HG03135 (cell line): ENCODE measurements around the gene COL5A1.

Source experiments
- ATAC-seq: cut with Tn5 transposase; IDR thresholded peaks from one replicate; pipeline ENCODE4 v1.9.1; 2021; ENCODE audit warnings: mild to moderate bottlenecking, moderate library complexity; ENCODE audit not compliant: unreplicated experiment

COL5A1 gene

GRCh38 chr9:134779640-134780039 is 138.0 kb downstream of the COL5A1 start:
- ATAC-seq: no peak

- no peak for ATAC-seq
These were observed 140.1 kb downstream of the COL5A1 start for GRCh38 chr9:134781591-134782302.

GRCh38 chr9:134782921-134783698 is 141.5 kb downstream of the COL5A1 start:
- no peak for ATAC-seq

DNA sequence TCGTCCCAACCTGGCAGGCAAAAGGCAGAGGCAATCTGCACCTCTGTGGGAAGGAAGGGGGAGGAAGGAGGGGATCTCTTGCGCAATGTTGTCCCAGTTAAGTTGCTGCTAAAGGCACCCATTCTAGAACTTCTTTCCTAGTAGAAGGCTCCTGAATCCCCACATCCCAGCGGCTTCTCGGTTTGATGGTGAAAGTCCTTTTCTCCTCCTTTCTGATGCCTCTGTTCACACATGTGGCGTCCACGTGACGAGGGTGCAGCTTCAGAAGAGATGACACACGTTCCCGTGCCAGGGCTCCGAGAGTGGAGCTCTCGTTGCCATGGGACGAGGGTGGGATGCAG is 142.1 kb downstream of the COL5A1 start:
- ATAC-seq: no peak

DNA sequence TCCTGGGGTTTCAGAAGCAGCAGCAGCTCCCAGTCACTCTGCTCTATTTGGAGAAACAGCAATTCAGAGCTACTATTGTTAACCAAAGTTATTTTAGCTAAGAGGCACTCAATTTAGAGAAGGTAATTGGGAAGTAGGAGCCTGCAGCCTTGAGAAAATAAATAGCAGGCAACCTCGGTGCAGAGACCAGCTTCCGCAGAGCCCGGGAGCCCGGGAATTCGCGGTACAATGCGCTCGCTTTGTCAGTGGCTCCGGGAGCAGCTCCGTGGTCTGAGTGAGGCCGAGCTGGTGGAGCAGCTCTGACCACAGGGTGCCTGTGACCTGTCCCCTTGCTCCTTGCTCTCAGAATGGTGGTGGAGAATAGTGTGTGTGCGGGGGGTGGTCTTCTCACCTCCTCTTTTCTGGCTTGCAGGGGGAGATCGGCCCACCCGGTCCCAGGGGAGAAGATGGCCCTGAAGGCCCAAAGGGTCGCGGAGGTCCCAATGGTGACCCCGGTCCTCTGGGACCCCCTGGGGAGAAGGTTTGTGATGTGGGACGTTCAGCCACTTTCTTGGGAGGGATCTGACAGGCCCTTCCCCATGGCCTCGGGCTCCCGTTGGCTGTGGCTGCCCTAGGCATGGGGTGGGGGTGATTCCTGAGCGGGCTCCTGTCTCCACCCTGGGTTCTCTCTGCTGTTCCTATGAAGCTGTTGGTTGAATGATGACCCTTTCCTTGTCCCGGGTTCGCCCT is 143.1 kb downstream of the COL5A1 start:
- ATAC-seq: no peak

DNA sequence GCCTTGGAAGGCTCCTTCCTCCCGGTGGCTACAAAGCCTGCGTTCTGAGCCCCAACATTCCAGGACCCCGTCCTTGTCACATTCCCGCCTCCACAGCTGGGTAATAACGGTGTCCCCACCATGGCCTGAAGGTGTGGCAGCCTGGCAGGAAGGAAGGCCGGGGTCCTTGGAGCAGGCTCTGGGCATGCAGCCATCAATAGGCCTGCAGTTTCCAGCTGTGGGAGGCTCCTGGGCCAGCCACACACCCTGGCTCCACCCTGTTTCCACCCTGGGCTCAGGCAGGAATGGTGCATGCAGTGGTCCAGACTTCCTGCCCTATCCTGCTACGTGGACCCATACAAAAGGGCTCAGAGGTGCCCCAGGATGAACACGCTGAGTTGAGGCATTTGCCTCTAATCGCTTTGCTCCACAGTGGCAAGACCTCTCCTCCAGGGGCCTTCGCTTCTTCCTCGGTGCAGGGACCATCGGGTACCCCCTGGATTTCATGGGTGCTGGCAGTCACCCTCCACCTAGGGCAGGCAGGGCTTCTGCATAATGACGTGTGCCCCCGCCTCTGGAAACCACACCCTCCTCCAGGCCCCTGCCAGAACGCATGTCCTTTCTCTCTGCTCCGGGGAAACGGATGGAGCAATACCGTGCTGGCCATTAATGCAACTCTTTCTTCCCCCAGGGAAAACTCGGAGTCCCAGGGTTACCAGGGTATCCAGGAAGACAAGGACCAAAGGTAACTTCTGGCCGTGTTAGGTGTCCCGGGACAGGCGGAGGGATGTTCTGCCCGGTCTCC is 143.9 kb downstream of the COL5A1 start:
- no peak for ATAC-seq

DNA sequence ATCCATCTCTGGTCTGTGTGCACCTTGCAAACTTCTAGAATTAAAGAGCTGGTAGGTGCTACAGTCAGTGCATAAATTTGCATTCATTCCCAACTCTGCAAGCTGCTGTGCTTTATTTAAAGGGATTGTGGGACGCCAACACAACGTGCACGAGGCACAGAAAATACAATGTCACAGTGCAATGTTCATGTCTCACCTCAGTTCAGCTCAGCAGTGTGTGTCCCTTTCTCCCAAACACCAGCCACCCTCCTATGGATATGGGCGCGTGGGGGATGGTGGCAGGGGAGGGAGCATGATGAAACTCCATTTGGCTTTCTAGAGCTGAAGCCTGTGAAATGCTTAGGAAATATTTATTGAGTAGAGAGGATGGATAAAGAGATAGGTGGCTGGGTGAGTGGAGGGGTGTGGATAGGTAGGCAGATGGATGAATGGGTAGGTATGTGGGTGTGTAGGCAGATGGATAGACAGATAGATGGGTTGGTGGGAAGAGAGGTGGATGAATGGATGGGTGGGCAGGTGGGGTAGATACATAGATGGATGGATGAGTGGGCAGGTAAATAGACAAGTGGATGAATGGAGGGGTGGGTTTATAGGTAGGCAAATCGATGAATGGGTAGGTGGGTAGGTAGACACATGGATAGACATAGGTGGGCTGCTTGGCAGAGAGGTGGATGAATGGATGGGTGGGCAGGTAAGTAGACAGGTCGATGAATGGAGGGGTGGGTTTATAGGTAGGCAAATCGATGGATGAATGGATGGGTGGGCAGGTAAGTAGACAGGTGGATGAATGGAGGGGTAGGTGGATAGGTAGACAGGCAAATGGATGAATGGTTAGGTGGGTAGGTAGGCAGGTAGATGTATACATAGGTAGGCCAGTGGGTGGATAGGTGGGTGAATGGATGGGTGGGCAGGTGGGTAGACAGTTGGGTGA is 146.3 kb downstream of the COL5A1 start:
- ATAC-seq: no peak

DNA sequence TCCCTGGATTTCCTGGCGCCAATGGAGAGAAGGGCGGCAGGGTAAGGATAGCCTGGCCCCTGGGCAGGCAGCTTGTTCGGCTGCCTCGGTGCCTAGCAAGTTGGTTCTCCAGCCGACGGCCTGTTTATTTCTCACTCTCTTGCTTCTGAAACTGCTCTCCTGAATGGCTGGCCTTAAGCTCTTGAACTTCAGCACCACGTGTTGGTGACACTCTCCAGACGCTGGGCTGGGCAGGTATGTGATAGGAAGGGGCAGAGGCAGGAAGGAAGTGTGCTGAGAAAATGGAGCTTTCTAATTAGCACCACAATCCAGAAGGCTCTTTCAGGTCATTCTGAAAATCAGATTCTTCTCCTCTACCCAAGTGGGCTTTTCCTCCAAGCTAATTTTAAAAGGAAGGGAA is 147.6 kb downstream of the COL5A1 start:
- ATAC-seq: no peak

- ATAC-seq: no peak
These were observed 149.4 kb downstream of the COL5A1 start for GRCh38 chr9:134791009-134791408.

DNA sequence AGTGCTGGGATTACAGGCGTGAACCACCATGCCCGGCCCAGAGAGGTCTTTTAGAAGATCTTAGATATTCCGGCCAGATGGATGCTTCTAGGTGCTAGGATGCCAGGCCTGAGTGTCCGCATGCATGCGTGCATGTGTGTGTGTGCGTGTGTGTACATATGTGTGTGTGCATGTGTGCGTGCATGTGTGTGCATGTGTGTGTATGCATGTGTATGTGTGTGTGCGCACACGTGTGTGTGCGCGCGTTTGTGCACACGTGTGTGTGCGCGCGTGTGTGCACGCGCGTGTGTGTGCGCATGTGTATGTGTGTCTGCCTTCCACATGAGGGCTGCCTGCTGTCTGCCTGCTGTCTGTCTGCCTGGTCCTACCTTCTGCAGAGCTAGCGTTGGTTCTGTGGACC is 151.0 kb downstream of the COL5A1 start:
- no peak for ATAC-seq

DNA sequence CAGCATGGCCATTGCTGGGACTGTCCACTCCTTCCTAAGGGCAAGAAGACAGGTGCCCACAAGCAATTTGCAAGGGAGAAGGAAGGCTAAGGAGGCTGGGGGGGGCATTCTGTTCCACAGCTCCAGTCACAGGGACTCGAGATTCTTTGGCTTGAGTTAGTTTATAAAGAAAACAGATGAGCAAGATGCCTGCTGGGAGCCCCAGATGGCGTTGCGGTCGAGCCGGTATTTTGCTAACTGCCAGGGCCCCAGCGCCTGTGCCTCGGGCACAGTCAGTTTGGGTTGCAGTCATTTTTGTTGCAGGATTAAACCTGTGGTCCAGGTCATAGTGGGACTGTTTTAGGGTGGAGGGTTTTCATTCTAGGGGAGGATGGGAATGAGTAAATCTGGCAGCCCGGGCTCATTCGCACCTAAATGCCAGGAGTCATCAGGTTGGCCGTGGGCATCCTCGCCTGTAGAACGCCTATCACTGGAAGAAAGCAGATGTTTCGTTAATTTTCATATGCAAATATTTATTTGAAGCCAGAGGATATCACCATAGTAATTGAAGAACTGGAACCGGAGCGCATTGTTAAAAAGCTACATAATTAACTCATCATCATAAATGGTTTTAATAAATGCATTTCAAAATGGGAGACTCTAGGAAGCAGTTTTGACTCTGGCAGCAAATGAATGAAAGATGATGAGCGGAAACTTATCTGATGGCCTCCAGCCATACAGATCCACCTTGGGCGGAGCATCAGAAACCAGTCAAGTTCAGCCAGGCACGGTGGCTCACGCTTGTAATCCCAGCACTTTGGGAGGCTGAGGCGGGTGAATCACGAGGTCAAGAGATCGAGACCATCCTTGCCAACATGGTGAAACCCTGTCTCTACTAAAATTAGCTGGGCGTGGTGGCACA is 151.9 kb downstream of the COL5A1 start:
- ATAC-seq: no peak

- no peak for ATAC-seq
These were observed 153.2 kb downstream of the COL5A1 start for GRCh38 chr9:134794663-134795370.

DNA sequence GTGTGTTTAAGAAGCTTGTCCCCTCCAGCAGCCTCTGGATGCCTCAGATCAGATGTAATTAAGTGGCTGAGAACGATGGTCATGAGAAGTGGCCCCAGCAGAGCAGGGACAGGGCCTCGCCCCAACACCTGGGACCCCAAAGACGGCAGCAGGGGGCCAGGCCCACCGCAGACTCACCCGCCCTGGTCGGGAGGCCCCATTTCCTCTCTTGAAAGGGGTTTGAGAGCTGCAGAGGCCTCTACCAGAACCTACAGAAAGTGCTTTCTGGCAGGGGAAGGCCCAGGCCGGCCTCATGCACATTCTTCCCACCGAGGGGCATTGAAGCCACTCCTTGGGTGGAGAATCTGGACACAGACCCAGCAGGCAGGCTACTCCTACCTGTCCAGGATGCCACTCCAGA is 153.8 kb downstream of the COL5A1 start:
- no peak for ATAC-seq

GRCh38 chr9:134796882-134797281 is 155.3 kb downstream of the COL5A1 start:
- ATAC-seq: no peak

GRCh38 chr9:134800791-134801339 is 159.3 kb downstream of the COL5A1 start:
- ATAC-seq: no peak

DNA sequence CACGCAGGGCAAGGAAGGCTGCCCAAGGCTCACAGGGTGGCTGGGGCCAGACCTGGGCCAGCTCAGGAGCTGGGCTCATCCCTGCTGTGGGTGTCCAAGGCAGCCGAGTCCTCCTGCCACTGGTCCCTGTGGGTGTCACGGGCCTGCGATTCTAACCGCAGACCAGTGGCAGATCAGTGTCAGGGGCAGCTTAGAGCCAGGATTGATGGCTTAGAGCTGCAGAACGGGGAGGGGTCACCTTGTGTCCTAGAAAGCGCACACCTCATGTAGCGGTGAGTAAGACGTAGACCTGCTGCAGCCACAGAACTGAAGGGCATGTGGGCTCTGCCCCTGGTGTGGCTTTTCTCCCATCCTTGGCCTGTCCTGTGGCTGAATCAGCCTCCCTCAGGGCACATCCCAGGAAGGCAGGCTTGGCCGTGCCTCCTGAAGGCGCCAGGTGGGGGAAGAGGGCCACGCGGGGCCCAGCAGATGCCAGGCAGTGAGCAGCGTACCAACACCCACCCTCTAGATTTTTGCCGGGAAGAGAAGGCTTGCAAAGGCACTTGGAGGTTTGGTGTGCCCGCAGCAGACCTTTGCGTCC is 160.7 kb downstream of the COL5A1 start:
- no peak for ATAC-seq

DNA sequence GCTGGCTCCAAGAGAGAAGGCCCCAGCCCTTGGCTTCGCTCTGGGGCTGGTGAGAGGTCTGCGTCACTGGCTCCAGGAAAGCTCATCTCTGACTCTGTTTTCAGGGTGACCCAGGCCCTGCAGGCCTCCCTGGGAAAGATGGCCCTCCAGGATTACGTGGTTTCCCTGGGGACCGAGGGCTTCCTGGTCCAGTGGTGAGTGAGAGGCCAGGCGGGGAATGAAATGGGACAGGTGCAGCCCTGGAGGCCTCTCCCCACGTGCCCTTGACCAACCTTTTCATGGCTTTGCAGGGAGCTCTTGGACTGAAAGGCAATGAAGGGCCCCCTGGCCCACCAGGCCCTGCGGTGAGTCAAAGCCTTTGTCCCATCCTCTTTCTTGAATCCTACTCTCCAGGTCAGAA is 163.3 kb downstream of the COL5A1 start:
- ATAC-seq: no peak
